GM12864 (cell line): Measurements from ENCODE around the gene HSPA12A.

Source experiments
- DNase-seq: peaks from one replicate; pipeline ENCODE4 v3.0.0-alpha.2; 2011; ENCODE audit warnings: low read depth
- H3K4me3 ChIP-seq: 2 replicates; pipeline ENCODE4 v1.5.1; 2011; ENCODE audit warnings: mild to moderate bottlenecking, low read depth, low read length, control low read depth
- TF ChIP-seq, protein P1 (sequence below): IDR thresholded peaks from 2 replicates; pipeline ENCODE4 v1.5.1; 2011; ENCODE audit warnings: low read depth, mild to moderate bottlenecking, moderate library complexity, low read length, control low read depth, inconsistent platforms; ENCODE audit errors: missing control alignments

The HSPA12A gene

DNA sequence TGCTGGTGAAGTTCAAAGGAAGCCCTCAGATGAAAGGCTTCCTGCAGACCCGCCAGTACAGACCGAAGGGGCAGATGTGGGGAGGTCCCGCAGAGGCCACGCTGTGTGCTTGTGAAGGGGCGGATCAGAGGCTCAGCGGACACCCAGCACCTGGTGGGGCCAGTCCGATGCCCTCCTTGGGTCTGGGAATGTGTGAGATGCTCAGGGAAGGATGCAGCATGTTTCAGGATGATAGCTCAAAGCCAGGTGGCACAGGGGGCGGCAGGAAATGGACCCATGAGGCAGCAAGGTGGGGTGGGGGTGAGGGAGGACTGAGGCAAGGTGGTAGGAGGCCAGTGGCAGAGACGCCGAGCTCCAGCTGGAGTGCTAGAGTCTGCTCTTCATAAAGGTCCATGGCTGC, 27.9 kb upstream of the HSPA12A start:
- TF ChIP-seq, protein P1, sequence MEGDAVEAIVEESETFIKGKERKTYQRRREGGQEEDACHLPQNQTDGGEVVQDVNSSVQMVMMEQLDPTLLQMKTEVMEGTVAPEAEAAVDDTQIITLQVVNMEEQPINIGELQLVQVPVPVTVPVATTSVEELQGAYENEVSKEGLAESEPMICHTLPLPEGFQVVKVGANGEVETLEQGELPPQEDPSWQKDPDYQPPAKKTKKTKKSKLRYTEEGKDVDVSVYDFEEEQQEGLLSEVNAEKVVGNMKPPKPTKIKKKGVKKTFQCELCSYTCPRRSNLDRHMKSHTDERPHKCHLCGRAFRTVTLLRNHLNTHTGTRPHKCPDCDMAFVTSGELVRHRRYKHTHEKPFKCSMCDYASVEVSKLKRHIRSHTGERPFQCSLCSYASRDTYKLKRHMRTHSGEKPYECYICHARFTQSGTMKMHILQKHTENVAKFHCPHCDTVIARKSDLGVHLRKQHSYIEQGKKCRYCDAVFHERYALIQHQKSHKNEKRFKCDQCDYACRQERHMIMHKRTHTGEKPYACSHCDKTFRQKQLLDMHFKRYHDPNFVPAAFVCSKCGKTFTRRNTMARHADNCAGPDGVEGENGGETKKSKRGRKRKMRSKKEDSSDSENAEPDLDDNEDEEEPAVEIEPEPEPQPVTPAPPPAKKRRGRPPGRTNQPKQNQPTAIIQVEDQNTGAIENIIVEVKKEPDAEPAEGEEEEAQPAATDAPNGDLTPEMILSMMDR, result no peak
- DNase-seq, result no peak
- no peak overlapping the region for H3K4me3 ChIP-seq

DNA sequence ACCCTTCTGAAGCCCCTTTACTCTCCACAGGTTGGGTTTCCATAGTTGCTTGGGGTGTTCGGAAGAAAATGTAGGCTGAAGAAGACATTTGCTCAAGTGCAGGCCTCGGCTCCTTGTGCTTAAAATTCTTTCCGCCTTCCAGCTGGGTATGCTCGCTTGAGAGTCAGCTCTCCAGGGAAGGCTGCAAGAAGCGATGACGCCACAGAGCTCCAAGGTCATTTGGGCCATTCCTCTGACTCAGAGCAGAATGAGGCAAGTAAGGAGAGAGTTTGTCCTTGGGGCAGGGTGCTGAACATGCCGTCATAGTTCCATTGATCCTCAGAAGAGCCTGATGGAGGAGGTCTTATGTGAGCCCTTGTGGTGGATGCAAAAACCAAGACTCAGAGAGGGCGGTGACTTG, 27.4 kb upstream of the HSPA12A start:
- DNase-seq, result no peak
- H3K4me3 ChIP-seq, result no peak overlapping the region
- TF ChIP-seq, protein P1, result no peak

DNA sequence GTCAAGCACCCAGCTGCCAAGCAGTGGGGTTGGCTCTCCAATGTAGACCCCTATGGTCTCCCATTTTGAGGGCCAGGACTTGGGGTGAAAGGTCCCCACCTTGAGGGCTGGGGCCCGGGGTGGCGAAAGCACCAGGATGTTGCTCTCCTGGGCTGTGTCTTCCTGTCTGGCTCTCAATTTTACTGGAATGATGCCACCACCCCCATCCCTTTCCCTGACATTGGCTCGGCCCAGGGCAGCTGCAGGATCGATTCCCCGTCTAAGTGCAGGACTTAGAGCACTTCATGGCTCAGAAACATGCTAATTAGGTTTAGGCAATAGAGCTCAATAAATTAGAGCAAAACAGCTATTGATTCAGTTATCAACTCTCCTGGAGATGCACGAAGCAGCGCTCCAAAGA, 27.0 kb upstream of the HSPA12A start:
- no peak for DNase-seq
- TF ChIP-seq, protein P1, result no peak
- no peak overlapping the region for H3K4me3 ChIP-seq

DNA sequence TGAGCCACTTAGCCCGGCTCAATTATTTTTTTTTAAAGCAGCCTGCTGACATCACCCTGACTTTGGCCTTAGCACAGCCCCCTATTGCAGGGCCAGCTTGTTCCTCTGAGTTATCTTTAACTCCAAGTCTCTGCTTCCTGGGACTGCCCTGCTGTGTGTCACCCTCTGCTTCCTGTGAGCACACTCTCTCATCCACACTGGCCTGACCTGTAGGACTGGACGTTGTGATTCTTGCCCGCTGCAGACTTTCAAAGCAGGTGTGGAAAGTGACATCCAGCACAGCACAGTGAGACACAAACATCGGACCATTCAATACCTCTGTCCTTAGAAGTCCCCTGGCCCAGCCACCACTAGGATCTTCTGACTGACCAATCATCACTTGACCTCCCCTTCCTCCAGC, 26.4 kb upstream of the HSPA12A start:
- no peak for DNase-seq
- H3K4me3 ChIP-seq, result no peak overlapping the region
- TF ChIP-seq, protein P1, result no peak

DNA sequence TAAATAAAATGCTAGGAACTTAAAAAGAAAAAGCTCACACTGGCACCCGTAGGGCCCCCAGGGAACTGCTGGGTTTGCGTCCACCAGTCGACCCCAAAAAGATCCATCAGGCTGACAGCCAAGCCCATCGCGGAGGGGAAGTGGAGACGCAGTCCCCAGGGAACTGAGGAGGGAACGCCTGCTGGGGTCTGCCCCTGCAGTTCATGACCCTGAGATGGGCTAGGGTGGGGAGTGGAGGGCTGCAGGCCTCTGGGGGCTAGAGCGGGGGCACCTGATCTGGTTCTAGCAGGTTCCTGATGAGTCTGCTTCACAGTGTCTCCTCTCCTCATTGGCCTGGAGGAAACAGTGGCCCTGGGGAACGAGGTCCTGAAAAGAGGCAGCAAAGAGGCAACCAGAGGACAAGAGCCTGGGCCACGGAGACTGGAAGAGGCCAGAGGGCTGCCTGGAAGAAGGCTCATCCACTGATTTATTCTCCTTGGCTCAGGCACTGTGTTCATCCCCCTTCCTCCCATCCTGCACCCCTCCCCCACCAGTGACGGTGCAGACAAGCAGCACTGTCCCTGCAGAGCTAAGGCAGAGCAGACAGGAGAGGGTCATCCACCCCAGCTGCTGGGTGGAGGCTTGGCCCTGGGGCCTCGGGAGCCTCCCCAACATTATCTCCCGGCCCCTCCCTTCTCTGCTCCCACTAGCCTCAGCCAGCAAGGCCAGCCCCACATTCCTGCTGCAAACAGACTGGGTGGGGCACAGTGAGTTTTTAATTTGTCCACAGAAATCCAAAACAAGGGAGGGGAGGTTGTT, 24.7 kb upstream of the HSPA12A start:
- no peak for DNase-seq

DNA sequence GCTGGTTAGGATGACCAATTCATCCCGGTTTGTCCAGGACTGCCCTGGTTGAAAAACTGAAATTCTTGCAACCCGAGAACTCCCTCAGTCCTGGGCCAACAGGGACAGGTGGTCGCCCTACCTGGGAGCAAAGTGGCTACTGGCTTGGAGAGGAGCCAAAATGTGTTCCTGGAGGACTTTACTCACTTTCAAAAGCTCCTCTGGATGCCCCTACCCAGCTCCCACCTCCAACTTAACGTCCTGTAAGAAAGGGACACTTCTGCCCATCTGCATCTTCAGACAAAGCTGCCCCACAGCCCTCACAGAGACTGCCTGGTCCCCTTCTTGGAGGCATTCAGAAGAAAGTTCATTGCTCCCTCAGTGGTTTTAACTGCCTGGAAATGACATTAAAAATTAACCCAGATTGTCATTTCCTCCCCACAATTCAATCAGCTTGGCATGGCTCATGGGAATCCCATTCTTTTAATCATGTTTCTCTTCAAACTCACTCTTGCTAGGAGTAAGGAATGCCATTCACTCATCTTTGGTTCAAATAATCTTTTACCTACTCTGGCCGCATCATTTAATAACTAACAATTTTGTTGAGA, 24.0 kb upstream of the HSPA12A start:
- TF ChIP-seq, protein P1, result no peak
- H3K4me3 ChIP-seq, result no peak overlapping the region
- no peak for DNase-seq

More for the DNA sequence above, 24.7 kb upstream of the HSPA12A start:
- TF ChIP-seq, protein P1, result no peak
- H3K4me3 ChIP-seq, result no peak overlapping the region

DNA sequence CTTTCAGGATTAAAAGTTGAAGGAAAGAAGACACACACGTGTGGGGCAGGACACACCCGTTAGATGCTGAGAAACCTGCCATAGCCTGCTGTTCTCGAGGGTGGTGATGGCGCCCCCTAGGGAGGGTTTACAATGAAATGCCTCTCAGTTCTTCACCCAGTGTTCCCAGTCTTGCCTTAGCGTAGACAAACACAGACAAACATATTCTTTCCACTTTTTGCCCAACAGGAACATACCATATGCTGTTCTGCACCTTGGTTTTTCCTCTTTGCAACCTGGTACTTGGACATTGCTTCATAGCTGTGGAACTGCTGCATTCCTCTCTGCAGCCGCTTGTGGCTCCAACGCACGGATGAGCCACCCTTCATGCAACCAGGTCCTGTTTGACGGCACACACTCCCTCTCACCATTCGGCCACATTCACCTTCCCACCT, 23.3 kb upstream of the HSPA12A start:
- TF ChIP-seq, protein P1, result peak; percentile 62
- DNase-seq, result no peak
- no peak overlapping the region for H3K4me3 ChIP-seq
